HG02840 (cell line): ENCODE results near the gene CELA1.
"Not testable (repeated sequence)": the region's sequence is repeated elsewhere in the genome, so short reads cannot be mapped to it uniquely, and the experiment has no call there.

Source experiments
- ATAC-seq: cut with Tn5 transposase; IDR thresholded peaks from one replicate; pipeline ENCODE4 v1.9.1; 2021; ENCODE audit warnings: mild to moderate bottlenecking, moderate library complexity, moderate number of reproducible peaks; ENCODE audit not compliant: unreplicated experiment, low FRiP score

CELA1 gene

DNA sequence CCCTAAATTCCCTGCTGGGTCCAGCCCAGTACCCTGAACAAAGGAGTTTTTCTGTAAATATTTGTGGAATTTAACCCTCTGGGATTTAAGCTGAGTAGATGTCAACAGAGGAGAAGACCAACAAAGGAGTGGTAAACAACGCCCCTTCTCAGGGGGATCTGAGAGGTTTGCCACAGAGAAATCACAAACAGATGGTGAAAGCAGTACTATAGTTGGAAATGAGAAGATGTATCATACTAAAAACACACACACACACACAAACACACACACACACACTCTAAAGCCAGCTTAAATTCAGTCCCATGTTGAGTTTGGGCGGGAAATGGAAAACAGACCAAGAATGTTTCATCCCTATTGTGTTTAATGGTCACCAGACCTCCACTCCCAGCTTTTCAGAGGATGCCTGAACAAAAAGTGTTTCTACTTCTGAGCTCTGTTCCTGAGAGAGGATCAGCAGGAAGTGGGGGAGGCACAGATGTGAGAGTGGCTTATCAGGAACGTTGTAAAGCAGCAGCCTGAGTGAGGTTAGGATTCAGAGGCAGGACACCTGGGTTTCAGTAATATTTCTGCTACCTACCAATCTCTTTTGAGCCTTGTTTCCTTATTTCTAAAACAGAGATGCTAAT lies 25.7 kb downstream of the CELA1 start:
- ATAC-seq, result no peak

DNA sequence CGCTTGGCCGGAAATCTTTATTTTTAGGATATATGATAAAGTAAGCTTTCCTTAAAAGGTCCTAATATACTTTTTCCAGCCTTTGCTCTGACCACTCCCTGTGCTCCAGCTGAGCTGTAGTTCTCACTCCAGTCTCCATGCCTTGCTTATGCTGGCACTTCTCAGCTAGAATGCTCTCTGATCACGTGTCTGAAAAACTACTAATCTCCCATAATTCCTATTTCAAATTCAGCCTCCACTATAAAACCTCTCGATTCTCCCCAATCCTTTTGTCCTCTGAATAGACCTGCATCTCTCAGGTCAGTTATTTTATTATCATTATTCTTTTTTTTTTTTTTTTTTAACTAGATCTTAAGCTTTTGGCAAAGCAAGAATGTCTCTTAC lies 26.2 kb downstream of the CELA1 start:
- no peak for ATAC-seq

DNA sequence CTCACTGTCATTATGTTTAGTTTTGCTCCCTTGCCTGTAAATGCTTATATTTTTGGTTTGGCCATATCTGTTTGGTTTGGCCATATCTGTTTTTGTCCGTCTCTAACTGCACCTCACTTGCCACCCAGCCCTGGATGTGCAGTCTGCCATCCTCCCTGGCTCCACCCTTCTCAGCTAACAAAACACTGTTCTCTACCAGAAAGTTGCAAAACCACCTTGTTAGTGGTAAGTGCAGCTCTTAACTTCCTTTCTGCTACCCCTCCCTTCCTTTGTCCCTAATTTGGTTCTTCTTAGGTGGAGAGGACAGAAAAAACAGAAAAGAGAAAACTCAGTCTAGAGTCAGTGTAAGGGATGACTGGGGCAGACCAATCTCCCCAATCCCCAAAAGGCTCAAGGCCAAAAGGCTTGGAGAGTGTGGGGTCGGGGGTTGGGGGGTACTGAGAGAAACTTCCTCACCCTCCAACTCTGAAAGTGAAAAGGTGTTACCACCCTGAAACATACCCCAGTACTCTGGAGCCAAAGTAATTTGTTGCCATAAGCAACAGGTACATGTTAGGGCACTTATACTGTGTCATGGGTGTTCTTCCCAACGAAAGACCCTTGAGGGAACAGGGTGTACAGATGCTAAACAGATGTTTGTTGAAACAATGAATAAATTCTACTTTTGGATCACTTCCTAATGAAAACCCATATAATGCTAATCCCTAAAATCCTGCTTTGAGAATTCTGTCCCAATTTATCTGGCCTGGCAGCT lies 27.5 kb downstream of the CELA1 start:
- no peak for ATAC-seq

DNA sequence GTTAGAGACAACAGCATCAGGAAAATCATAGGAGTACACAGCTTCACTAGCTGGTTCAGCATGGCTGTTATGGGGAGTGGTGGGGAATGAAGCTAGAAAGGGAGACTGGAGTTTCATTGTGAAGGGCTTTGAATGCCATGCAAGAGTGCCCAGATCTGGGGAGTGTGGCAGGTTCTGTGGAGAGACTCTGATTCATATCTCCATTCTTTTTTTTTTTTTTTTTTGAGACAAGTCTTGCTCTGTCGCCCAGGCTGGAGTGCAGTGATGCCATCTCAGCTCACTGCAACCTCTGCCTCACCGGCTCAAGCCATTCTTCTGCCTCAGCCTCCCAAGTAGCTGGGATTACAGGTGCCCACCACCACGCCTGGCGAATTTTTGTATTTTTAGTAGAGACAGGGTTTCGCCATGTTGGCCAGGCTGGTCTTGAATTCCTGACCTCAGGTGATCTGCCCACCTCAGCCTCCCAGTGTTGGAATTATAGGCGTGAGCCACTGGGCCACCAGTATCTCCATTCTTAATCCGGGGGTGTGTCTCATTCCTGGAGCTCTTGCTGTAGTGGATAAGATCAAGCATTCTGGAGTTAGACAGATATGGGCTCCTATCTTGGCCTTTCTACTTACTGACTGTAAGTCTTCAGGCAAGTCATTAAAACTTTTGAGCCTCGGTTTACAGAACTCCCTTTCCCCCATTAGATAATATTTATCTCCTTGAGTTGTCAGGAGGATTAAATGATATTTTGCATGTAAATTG lies 28.2 kb downstream of the CELA1 start:
- not testable (repeated sequence) for ATAC-seq

DNA sequence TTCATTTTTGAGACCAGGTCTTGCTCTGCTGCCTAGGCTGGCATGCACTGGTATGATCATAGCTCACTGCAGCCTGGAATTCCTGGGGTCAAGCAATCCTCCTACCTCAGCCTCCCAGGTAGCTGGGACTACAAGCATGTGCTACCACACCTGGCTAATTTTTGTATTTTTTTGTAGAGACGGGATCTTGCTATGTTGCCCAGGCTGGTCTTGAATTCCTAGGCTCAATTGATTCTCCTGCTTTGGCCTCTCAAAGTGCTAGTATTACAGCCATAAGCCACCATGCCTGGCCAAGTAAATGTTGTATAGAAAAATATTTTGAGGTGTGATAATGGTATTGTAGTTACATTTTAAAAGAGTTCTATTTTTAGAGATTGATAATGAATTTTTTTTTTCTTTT lies 35.1 kb downstream of the CELA1 start:
- ATAC-seq, result no peak

DNA sequence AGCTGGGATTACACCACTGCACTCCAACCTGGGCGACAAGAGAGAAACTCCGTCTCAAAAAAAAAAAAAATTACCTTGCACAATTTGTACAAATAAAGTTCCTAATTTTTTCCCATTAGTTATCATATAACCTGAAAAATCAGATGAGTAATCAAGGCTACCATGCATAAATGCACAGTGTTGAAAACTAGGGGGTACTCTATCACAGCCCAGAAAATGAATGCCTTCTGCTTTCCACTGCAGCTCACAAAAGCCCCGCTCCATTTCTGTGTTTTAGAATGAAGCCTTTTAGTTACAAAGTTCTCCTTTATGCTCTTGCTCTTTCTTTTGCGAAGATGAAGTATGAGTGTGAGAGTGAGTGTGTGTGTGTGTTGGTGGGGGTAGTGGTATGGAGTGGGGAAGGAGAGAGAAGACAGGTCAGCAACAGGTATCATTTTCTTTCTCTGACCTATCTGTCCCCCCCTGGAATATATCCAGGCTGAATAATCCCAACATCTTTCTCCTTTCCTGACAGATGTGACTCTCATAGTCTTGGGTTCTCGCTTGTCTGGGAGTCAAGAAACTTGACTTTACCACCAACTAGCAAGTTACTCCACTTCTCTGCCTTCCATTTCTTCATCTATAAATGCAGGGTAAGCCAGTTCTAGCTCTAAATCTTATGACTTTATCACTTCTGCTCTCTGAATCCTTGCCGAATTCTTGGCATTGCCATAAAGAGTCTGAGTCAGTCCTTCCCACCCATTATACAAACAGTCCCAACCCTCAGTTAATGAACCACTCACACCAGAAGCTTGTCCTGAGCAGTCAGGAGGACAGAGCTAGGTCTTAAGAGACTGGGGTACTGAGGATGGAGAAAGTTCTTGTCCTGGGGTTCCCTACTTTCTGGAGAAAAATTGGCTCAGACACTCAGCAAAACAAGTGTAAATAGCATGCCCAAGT lies 38.6 kb downstream of the CELA1 start:
- ATAC-seq, result no peak

DNA sequence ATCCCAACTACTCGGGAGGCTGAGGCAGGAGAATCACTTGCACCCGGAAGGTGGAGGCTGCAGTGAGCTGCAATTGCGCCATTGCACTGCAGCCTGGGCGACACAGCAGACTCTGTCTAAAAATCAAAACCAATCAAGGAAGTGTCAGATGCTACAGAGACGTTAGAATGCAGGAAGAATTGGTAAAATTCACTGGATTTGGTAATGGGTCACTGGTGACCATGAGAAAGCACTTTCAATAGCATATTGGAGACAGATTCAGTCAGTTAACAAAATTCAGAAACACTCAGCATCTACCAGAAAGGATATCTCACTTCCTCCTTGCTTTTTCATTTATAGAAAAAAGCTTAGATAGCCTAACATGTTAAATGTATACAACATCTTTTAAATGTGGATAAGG lies 40.0 kb downstream of the CELA1 start:
- no peak for ATAC-seq

DNA sequence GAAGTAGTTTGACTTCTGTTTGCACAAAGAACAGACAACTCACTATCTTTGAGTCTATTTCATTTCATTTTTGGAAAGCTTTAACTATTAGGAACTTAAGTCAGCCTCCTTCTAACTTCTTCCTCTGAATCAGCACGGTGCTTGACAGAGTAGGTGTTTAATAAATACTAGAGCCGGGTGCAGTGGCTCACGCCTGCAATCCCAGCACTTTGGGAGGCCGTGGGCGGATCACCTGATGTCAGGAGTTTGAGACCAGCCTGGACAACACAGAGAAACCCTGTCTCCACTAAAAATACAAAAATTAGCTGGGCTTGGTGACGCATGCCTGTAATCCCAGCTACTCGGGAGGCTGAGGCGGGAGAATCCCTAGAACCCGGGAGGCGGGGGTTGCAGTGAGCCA lies 45.7 kb downstream of the CELA1 start:
- ATAC-seq, result not testable (repeated sequence)

DNA sequence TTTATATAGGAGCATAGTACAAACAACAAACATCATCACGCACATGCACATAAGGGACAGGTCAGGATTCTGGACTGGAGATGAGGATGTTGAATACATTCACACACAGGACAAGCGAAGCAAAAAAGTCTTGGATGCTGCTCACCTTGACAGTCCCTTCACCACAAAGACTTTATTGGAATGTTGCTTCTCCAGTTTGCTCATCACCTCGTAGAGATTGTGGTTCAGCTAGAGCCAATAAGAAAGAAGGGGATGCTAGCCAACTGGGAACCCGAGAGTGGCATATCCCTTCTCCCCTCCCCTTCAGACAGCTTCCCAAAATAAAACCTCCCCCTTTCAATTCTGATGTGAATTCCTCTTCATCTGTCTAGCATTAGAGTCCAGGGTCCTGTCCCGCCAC lies 50.8 kb downstream of the CELA1 start:
- no peak for ATAC-seq

DNA sequence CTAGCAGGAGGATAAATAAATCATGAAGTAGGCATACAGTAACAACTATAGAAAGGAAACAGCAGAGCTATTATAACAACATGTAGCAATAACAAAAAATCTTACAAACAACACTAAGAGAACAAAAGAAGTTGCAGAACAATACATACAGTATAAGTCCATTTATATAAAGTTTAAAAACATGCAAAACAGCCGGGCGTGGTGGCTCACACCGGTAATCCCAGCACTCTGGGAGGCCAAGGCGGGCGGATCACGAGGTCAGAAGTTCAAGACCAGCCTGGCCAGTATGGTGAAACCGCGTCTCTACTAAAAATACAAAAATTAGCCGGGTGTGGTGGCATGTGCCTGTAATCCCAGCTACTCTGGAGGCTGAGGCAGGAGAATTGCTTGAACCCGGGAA lies 52.4 kb downstream of the CELA1 start:
- ATAC-seq, result not testable (repeated sequence)

DNA sequence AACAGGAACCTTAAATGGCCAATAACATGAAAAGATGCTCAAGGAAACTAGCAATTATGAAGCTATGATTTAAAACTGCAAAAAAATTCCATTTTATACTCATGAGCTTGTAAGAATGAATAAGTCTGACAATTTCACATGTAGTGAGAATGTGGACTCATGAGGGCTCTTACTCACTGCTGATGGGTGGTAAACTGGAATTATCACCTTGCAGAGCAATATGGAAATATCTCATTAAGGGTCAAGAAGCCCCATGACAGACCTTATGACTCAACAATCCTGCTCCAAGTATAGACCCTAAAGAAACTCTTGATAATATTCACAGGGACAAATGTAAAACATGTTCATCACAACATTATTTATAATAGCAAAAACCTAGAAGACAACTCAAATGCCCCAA lies 52.8 kb downstream of the CELA1 start:
- ATAC-seq, result no peak

DNA sequence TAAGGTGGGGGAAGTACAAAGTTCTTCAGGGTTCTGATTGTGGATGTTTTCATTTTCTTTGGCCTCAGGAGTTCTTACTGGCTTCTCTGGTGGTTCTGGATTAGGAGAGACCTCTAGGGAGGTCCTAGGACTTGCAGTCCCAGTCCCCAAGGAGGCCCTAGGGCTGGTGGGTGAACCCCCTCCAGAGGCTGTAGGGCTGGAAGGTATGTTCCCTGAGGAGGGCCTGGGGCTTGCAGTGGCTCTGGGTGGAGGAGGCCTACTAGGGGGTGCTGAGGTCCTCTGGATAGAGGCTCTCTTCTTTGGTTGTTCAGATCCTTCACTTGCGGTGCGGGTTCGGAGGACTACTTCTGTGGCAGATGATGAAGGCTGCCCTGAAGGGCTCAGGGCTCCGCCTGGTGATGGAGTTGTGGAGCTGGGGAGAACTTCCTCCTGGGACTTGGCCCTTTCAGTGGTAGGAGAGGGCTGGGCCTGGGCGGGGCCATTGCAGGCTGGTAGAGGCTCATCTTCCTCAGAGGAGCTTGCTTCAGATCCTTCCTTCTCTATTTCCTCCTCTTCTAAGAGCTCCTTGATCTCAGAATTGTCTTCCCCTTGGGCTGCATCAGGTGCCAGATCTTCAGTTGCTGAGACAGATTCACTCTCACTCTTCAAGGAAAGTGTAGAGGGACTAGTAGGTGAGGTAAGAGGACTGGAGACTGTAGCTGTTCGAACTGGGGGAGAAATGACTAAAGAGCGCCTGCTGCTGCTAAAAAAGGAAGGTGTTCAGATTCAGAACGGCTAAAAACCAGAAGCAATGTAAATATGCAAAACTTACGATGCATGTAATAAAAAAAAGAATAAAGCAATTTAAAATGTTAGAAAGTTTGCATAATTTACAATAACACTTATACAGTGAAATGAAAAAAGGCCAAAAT lies 54.6 kb downstream of the CELA1 start:
- not testable (repeated sequence) for ATAC-seq

DNA sequence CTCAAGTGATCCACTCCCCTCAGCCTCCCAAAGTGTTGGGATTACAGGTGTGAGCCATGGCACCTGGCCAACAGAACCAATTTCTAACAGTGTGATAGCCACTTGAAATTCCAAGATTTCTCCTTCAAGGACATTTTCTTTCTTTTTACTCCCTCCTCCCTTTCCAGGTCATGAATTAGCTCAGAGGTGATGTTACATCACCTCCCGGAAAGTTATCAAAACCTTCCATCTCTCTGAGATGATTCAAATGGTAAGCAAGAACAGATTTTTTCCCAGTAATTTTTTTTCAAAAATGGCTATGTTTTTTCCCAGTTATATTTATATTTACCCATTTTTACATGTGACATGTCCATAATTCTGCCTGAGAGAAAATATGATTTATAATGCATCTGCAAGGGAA lies 60.6 kb downstream of the CELA1 start:
- ATAC-seq, result no peak

DNA sequence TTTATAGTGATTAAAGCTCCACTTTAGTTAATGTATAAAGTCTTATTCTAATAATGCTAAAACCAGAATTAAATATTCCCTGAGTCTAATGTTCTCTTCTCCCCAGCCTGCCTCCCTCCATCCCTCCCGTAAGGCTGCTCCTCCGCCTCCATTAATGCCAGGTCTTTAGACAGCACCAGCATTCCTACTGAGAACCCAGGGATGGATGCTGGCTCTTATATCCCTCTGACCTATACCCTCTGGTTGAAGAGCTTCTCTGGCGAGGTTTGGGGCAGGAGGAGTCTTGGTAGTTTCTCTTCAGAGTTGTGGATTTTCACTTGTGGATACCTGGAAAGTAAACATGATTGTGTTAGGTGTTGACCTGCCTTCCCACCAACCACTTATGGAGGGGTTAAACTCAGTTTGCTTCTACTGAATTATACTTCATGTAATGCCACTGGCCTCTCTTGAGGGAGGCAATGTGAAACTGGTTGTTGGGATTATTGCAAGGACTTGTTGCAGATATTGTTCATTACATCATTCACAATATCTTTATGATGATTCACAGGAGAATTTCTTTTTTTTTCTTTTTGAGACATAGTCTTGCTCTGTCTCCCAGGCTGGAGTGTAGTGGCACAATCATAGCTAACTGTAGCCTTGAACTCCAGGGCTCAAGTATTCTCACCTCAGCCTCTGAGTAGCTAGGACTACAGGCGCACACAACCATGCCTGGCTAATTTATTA lies 65.1 kb downstream of the CELA1 start:
- ATAC-seq, result no peak
